HepG2 (cell line): ENCODE results near the gene EOLA1. TPM values are rescaled to one million over a fixed set of nuclear protein-coding genes. Genes with fewer than 3 reads are reported as not detected.

Source experiments
- BCL3 ChIP-seq: sonication (generic); formaldehyde crosslinking; IDR thresholded peaks from 2 replicates; pipeline ENCODE4 v1.5.1; 2020; ENCODE audit warnings: mild to moderate bottlenecking, missing genetic modification reagents, moderate library complexity
- DMTF1 ChIP-seq: sonication (generic); formaldehyde crosslinking; IDR thresholded peaks from 2 replicates; pipeline ENCODE4 v1.4.0; 2020; ENCODE audit warnings: mild to moderate bottlenecking, missing genetic modification reagents
- GTF2F1 ChIP-seq: fragments of 150-350 bp; IDR thresholded peaks from 2 replicates; pipeline ENCODE4 v1.6.1; 2014; ENCODE audit warnings: low read length
- HCFC1 ChIP-seq: fragments of 150-350 bp; IDR thresholded peaks from 2 replicates; pipeline ENCODE4 v1.6.1; 2014; ENCODE audit warnings: low read depth, low read length
- HMG20B ChIP-seq: conservative IDR thresholded peaks from 2 replicates; pipeline ENCODE4 v1.6.1; 2016; ENCODE audit warnings: missing genetic modification reagents, missing compliant biosample characterization
- KLF13 ChIP-seq: sonication (generic); formaldehyde crosslinking; IDR thresholded peaks from 2 replicates; pipeline ENCODE4 v1.4.0; 2020; ENCODE audit warnings: mild to moderate bottlenecking, missing genetic modification reagents
- PRDM4 ChIP-seq: sonication (generic); formaldehyde crosslinking; IDR thresholded peaks from 2 replicates; pipeline ENCODE4 v1.9.0; 2021; ENCODE audit warnings: missing genetic modification reagents, borderline replicate concordance
- TIGD3 ChIP-seq: sonication (generic); formaldehyde crosslinking; IDR thresholded peaks from 2 replicates; pipeline ENCODE4 v1.5.1; 2020; ENCODE audit warnings: mild to moderate bottlenecking, missing genetic modification reagents, borderline replicate concordance
- YEATS2 ChIP-seq: sonication (generic); formaldehyde crosslinking; IDR thresholded peaks from 2 replicates; pipeline ENCODE4 v1.4.0; 2020; ENCODE audit warnings: missing genetic modification reagents, borderline replicate concordance
- ZBTB20 ChIP-seq: sonication (generic); formaldehyde crosslinking; IDR thresholded peaks from 2 replicates; pipeline ENCODE4 v1.8.1; 2023; ENCODE audit warnings: missing genetic modification reagents, low read depth, mild to moderate bottlenecking, borderline replicate concordance
- ZBTB42 ChIP-seq: sonication (generic); formaldehyde crosslinking; IDR thresholded peaks from 2 replicates; pipeline ENCODE4 v1.5.0; 2020; ENCODE audit warnings: mild to moderate bottlenecking, missing genetic modification reagents
- ZNF362 ChIP-seq: sonication (generic); formaldehyde crosslinking; IDR thresholded peaks from 2 replicates; pipeline ENCODE4 v1.4.0; 2020; ENCODE audit warnings: missing genetic modification reagents, mild to moderate bottlenecking, borderline replicate concordance
- ZNF441 ChIP-seq: sonication (generic); formaldehyde crosslinking; IDR thresholded peaks from 2 replicates; pipeline ENCODE4 v1.7.0; 2021; ENCODE audit warnings: missing genetic modification reagents, borderline replicate concordance
- ZNF530 ChIP-seq: sonication (generic); formaldehyde crosslinking; IDR thresholded peaks from 2 replicates; pipeline ENCODE4 v1.5.0; 2020; ENCODE audit warnings: low read depth, mild to moderate bottlenecking, missing genetic modification reagents
- ZNF543 ChIP-seq: sonication (generic); formaldehyde crosslinking; IDR thresholded peaks from 2 replicates; pipeline ENCODE4 v1.4.0; 2020; ENCODE audit warnings: mild to moderate bottlenecking, missing genetic modification reagents
- ZNF563 ChIP-seq: sonication (generic); formaldehyde crosslinking; IDR thresholded peaks from 2 replicates; pipeline ENCODE4 v1.8.0; 2022; ENCODE audit warnings: mild to moderate bottlenecking, moderate library complexity, missing genetic modification reagents
- ZNF567 ChIP-seq: sonication (generic); formaldehyde crosslinking; IDR thresholded peaks from 2 replicates; pipeline ENCODE4 v1.8.1; 2023; ENCODE audit warnings: mild to moderate bottlenecking, missing genetic modification reagents, borderline replicate concordance
- ZNF704 ChIP-seq: sonication (generic); formaldehyde crosslinking; IDR thresholded peaks from 2 replicates; pipeline ENCODE4 v1.8.1; 2023; ENCODE audit warnings: mild to moderate bottlenecking, inconsistent platforms, moderate library complexity, missing genetic modification reagents, borderline replicate concordance
- polyA plus RNA-seq, 8 experiments: library from polyadenylated mRNA; depleted of rRNA in 3 of 8; stranded (reverse) in 7 of 8; unstranded in 1 of 8; fragments of >200 nt; fragmentation: Illumina TruSeq in 4 of 8; extraction: Trizol in 4 of 8; gene quantifications; 2 replicates each; pipeline versions ENCODE4 v1.2.1 to v1.2.3, GENCODE V29; 2011 to 2016; ENCODE audit warnings: low read depth in 4 of 8, missing spikeins in 1 of 8, mixed read lengths in 1 of 8; ENCODE audit not compliant: insufficient read depth in 1 of 8
- total RNA-seq, 5 experiments: library from RNA; depleted of rRNA; stranded (reverse); fragments of >200 nt; fragmentation: Illumina TruSeq; extraction: Trizol; gene quantifications; 2 replicates each; pipeline ENCODE4 v1.2.3, GENCODE V29; 2016; ENCODE audit warnings: low read depth in 1 of 5

Gene EOLA1
- total and polyA plus RNA-seq, 2 of the 13 experiments (the other 11 are each of a cell fraction or from before 2014, with no cell fraction given): 6.5 to 9.6 TPM

- TF ChIP-seq ZNF704 (no peak), ZBTB20 (CRISPR knock-in tag) (0 out of 2 replicates have a peak, but pooled peaks have one; percentile 67), ZNF530 (no peak), YEATS2 (CRISPR knock-in tag) (peak; percentile 84; the same call in 1 of the 2 replicates), ZNF543 (CRISPR knock-in tag) (no peak), ZBTB42 (CRISPR knock-in tag) (no peak), ZNF563 (no peak), HMG20B (CRISPR knock-in tag) (no peak), TIGD3 (CRISPR knock-in tag) (no peak), ZNF567 (CRISPR knock-in tag) (no peak), ZNF362 (no peak), PRDM4 (CRISPR knock-in tag) (no peak), HCFC1 (no peak), KLF13 (CRISPR knock-in tag) (no peak), DMTF1 (CRISPR knock-in tag) (no peak), GTF2F1 (no peak), ZNF441 (CRISPR knock-in tag) (no peak), BCL3 (no peak)
Observed at GRCh38 chrX:149540621-149541520, at the start of gene EOLA1 (continued).
